NCI-H1694 treated with DMSO at 0.1 percent for 48 hours (cell line): Measurements from ENCODE around the gene FOXP1.

ENCODE experiments used
- DNase-seq: peaks from one replicate; lab custom pipeline; 2025; lab: John Stamatoyannopoulos, UW

The FOXP1 gene

GRCh38 chr3:71005702-71006321, 577.7 kb downstream of the FOXP1 start:
- DNase-seq: no peak

- DNase-seq: no peak
These were observed 580.0 kb downstream of the FOXP1 start for GRCh38 chr3:71003511-71003910.

GRCh38 chr3:71002298-71002697, 581.2 kb downstream of the FOXP1 start:
- DNase-seq: no peak

GRCh38 chr3:71001303-71001830, 582.2 kb downstream of the FOXP1 start:
- DNase-seq: no peak

- no peak for DNase-seq
These were observed 583.0 kb downstream of the FOXP1 start for GRCh38 chr3:71000483-71000882.

- DNase-seq: no peak
These were observed 583.8 kb downstream of the FOXP1 start for GRCh38 chr3:70999730-71000129.

- no peak for DNase-seq
These were observed 587.4 kb downstream of the FOXP1 start for GRCh38 chr3:70996082-70996481.

- DNase-seq: no peak
These were observed 588.9 kb downstream of the FOXP1 start for GRCh38 chr3:70994644-70995043.

- DNase-seq: no peak
These were observed 590.8 kb downstream of the FOXP1 start for GRCh38 chr3:70992562-70993204.

- DNase-seq: no peak
These were observed 591.4 kb downstream of the FOXP1 start for GRCh38 chr3:70992131-70992530.

GRCh38 chr3:70990723-70991122, 592.8 kb downstream of the FOXP1 start:
- no peak for DNase-seq

GRCh38 chr3:70990185-70990584, 593.3 kb downstream of the FOXP1 start:
- DNase-seq: no peak

GRCh38 chr3:70989174-70989573, 594.4 kb downstream of the FOXP1 start:
- DNase-seq: no peak

GRCh38 chr3:70988111-70988510, 595.4 kb downstream of the FOXP1 start:
- no peak for DNase-seq

- no peak for DNase-seq
These were observed 598.0 kb downstream of the FOXP1 start for GRCh38 chr3:70985572-70985971.

GRCh38 chr3:70984776-70985482, 598.6 kb downstream of the FOXP1 start:
- DNase-seq: no peak

- no peak for DNase-seq
These were observed 600.8 kb downstream of the FOXP1 start for GRCh38 chr3:70982700-70983140.

- no peak for DNase-seq
These were observed 601.2 kb downstream of the FOXP1 start for GRCh38 chr3:70982284-70982683.

GRCh38 chr3:70981231-70981880, 602.2 kb downstream of the FOXP1 start:
- no peak for DNase-seq

GRCh38 chr3:70980646-70981170, 602.8 kb downstream of the FOXP1 start:
- DNase-seq: no peak

GRCh38 chr3:70979983-70980645, 603.4 kb downstream of the FOXP1 start:
- no peak for DNase-seq

- DNase-seq: no peak
These were observed 605.8 kb downstream of the FOXP1 start for GRCh38 chr3:70977712-70978111.
